H1 (cell line): ENCODE data around the gene PDE4D. TPM values are rescaled to one million over a fixed set of nuclear protein-coding genes. Genes with fewer than 3 reads are reported as not detected.

Experiments
- BCL11A ChIP-seq, 2 experiments: IDR thresholded peaks; one replicate each; pipeline ENCODE4 v1.6.1; 2011; ENCODE audit warnings: low read depth in 2 of 2, low read length in 2 of 2, mild to moderate bottlenecking in 2 of 2
- EZH2 ChIP-seq: fragments of 200-600 bp; sonication (generic); IDR thresholded peaks from 2 replicates; pipeline ENCODE4 v1.7.1; 2012; ENCODE audit warnings: low read depth, mild to moderate bottlenecking, moderate library complexity, low read length, inconsistent platforms; ENCODE audit not compliant: severe bottlenecking
- RAD21 ChIP-seq, 2 experiments: IDR thresholded peaks in 1 of 2; conservative IDR thresholded peaks in 1 of 2; 2 replicates each; pipeline ENCODE4 v1.6.1; 2011; ENCODE audit warnings: low read depth in 2 of 2, low read length in 2 of 2, improper control_type of control experiment in 1 of 2, inconsistent platforms in 1 of 2, mild to moderate bottlenecking in 1 of 2, moderate library complexity in 1 of 2
- SIN3A ChIP-seq, 2 experiments: IDR thresholded peaks in 1 of 2; conservative IDR thresholded peaks in 1 of 2; 2 replicates each; pipeline ENCODE4 v1.6.1; 2011 to 2012; ENCODE audit warnings: low read length in 2 of 2, improper control_type of control experiment in 1 of 2, low read depth in 1 of 2, mild to moderate bottlenecking in 1 of 2
- polyA plus RNA-seq, 7 experiments: library from polyadenylated mRNA; depleted of rRNA in 3 of 7; stranded (reverse) in 5 of 7; unstranded in 2 of 7; fragments of >200 nt in 5 of 7; fragments of 200-250 nt in 2 of 7; gene quantifications; 1 replicate in 5 of 7; 2 replicates in 1 of 7; 4 replicates in 1 of 7; pipeline versions ENCODE4 v1.2.1 to v1.2.3, GENCODE V29; 2011 to 2013; ENCODE audit warnings: missing spikeins in 2 of 7, mixed read lengths in 2 of 7
- total RNA-seq: library from RNA; stranded (reverse); fragmentation: NEBNext Ultra II Directional; extraction: Animal tissue kit (Norgen Biotek cat#: 25700); gene quantifications from 2 replicates; pipeline ENCODE4 v1.2.1, GENCODE V29; 2021

The PDE4D gene
- total and polyA plus RNA-seq, 2 of the 8 experiments (the other 6 are each of a cell fraction or from before 2014, with no cell fraction given), result 2.3 to 3.7 TPM

DNA sequence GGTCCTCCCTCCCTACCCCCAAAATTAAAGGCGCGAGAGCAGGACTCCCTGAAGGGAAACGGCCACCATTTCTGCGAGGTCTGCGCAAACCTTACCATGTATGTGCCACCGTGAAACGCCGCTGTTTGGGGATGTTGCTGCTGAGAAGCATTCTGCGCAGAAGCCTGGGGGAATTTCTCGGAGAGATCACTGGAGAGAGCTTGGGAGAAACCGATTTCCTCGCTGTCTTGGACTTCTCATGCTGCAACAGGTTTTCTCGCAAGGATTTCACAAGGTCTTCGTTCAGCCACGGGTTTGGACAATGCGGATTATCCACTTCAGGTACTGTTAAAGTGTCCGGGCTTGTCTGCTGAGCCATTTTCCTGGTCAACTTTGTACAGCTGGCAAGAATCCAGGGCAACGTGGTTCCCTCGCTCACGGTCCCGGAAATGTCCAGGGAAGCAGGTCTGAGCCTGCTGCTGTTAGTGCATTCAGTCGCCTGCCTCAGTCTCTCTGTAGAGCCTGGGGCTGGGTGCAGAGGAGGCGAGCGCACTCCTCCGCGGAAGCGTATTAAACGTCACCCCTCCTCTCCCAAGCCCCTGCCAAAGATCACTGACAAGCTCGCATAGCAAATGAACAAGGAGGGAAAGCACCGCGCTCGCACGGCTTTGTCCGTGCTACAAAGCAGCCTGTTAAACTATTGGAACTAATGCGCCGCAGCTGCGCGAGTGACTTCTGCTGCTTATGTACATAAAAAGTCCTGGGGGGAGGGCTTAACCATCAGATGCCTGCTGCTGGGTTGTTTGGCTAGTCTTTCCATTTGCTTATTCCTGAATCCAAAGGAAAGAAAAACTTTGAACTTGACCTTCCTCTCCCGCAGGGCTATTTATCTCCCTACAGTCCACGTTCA lies 125.1 kb downstream of the PDE4D start (continued):
- no peak for TF ChIP-seq BCL11A (IDR thresholded peaks at IDR 0.05; ENCODE audit: low read depth in 2 of 2, low read length in 2 of 2)
- TF ChIP-seq RAD21 (IDR thresholded peaks at IDR 0.05 in 1 of 2, conservative IDR thresholded peaks at IDR 0.05 in 1 of 2; ENCODE audit: low read depth in 2 of 2, low read length in 2 of 2), result no peak
- TF ChIP-seq EZH2, result peak; percentile 36
- TF ChIP-seq SIN3A (conservative IDR thresholded peaks at IDR 0.05 in 1 of 2, IDR thresholded peaks at IDR 0.05 in 1 of 2; ENCODE audit: low read depth in 1 of 2, low read length in 2 of 2), result 0 out of 4 replicates have a peak, but pooled peaks of 1 of the 2 experiments have one; percentile 23
